PC-9 (cell line): Measurements from ENCODE around the gene TRPM8. TPM values are rescaled to one million over a fixed set of nuclear protein-coding genes. Genes with fewer than 3 reads are reported as not detected.

Experiments used
- BruUV-seq: library from RNA; stranded (reverse); fragments of 400-500 nt; replicated peaks from 2 replicates; lab custom pipeline; 2021; lab: Mats Ljungman, UMichigan
- CTCF ChIA-PET: fragments of 300-600 bp; sonication (Branson Sonifier 250); formaldehyde crosslinking; loops from one replicate; lab custom pipeline; 2022; ENCODE audit warnings: antibody characterized with exemption; lab: Charles Lee
- POLR2A ChIA-PET: fragments of 300-600 bp; sonication (Branson Sonifier 250); formaldehyde crosslinking; loops from one replicate; lab custom pipeline; 2022; ENCODE audit warnings: antibody characterized with exemption; ENCODE audit not compliant: unreplicated experiment; lab: Charles Lee
- DNase-seq, 2 experiments: peaks; one replicate each; pipeline versions ENCODE4 v3.0.0 to v3.0.0-alpha.2; 2015 to 2022; ENCODE audit warnings: mixed read lengths in 1 of 2
- H2AFZ ChIP-seq: fragments of 200-600 bp; sonication (generic); 2 replicates; pipeline ENCODE4 v1.8.1; 2017; ENCODE audit warnings: antibody characterized with exemption
- H3F3A ChIP-seq: fragments of 200-600 bp; sonication (generic); 2 replicates; pipeline ENCODE4 v1.8.1; 2017; ENCODE audit warnings: antibody characterized with exemption, mild to moderate bottlenecking, low read depth; ENCODE audit not compliant: insufficient read depth
- H3K27ac ChIP-seq: fragments of 200-600 bp; sonication (generic); 2 replicates; pipeline ENCODE4 v1.6.1; 2016; ENCODE audit warnings: mixed run types
- H3K27me3 ChIP-seq: fragments of 200-600 bp; sonication (generic); 2 replicates; pipeline ENCODE4 v1.6.1; 2016; ENCODE audit warnings: low read depth, mixed run types; ENCODE audit not compliant: insufficient read depth
- H3K36me3 ChIP-seq: fragments of 200-600 bp; sonication (generic); 2 replicates; pipeline ENCODE4 v1.6.1; 2016; ENCODE audit warnings: low read depth, mixed run types
- H3K4me1 ChIP-seq: fragments of 200-600 bp; sonication (generic); replicated peaks from 2 replicates; pipeline ENCODE4 v1.6.1; 2016; ENCODE audit warnings: mixed run types; ENCODE audit not compliant: insufficient read depth
- H3K4me2 ChIP-seq: fragments of 200-600 bp; sonication (generic); 2 replicates; pipeline ENCODE4 v1.6.1; 2017; ENCODE audit warnings: mixed run types
- H3K4me3 ChIP-seq: fragments of 200-600 bp; sonication (generic); 2 replicates; pipeline ENCODE4 v1.6.1; 2016; ENCODE audit warnings: mixed run types
- H3K79me2 ChIP-seq: fragments of 200-600 bp; sonication (generic); 2 replicates; pipeline ENCODE4 v1.6.1; 2017; ENCODE audit warnings: low read depth, mixed run types
- H3K9me2 ChIP-seq: fragments of 200-600 bp; sonication (generic); 2 replicates; pipeline ENCODE4 v1.8.1; 2017; ENCODE audit warnings: mild to moderate bottlenecking; ENCODE audit not compliant: insufficient read depth
- H3K9me3 ChIP-seq: fragments of 200-600 bp; sonication (generic); 2 replicates; pipeline ENCODE4 v1.8.1; 2016; ENCODE audit warnings: low read depth; ENCODE audit not compliant: insufficient read depth
- H4K20me1 ChIP-seq: fragments of 200-600 bp; sonication (generic); 2 replicates; pipeline ENCODE4 v1.8.1; 2017; ENCODE audit not compliant: insufficient read depth
- CTCF ChIP-seq: fragments of 200-600 bp; sonication (generic); conservative IDR thresholded peaks from 2 replicates; pipeline ENCODE4 v1.6.1; 2017; ENCODE audit warnings: mixed run types, antibody characterized with exemption, mild to moderate bottlenecking, moderate library complexity
- EZH2 ChIP-seq: fragments of 200-600 bp; sonication (generic); IDR thresholded peaks from 2 replicates; pipeline ENCODE4 v1.8.0; 2017; ENCODE audit warnings: antibody characterized with exemption, low read depth
- intact Hi-C: fragments of 100-400 bp; cut with micrococcal nuclease; formaldehyde crosslinking; loops from one replicate; pipeline ENCODE4 v1.10.0; 2022; ENCODE audit not compliant: unreplicated experiment
- total RNA-seq: library from RNA; stranded (reverse); gene quantifications from 2 replicates; pipeline ENCODE4 v1.2.3, GENCODE V29; 2021

The TRPM8 gene
- total RNA-seq, 1 experiment from 2014 or later, result 2.1 TPM

GRCh38 chr2:234014427-234014826, 97.3 kb downstream of the TRPM8 start:
- DNase-seq, result no peak
- CTCF ChIA-PET, result interaction anchor here (0.7 kb wide), 1 partner anchor 200 kb away, joined by 7 read pairs; no protein-coding TSS in a partner anchor
- no peaks in the 10 kb centered on the region for H3F3A ChIP-seq
- no peaks in the 10 kb centered on the region for H3K36me3 ChIP-seq
- TF ChIP-seq CTCF, result no peak
- TF ChIP-seq EZH2, result no peak
- H3K9me3 ChIP-seq, result no peaks in the 10 kb centered on the region
- H3K79me2 ChIP-seq, result no peaks in the 10 kb centered on the region
- no peak overlapping the region for H3K4me3 ChIP-seq
- H4K20me1 ChIP-seq, result 0 out of 2 replicates have a peak, but pooled peaks cover 3% of the 10 kb centered on the region
- no peaks in the 10 kb centered on the region for H3K4me1 ChIP-seq
- BruUV-seq, result no TSS peak
- no peaks in the 10 kb centered on the region for H3K9me2 ChIP-seq
- no peaks in the 10 kb centered on the region for H3K27me3 ChIP-seq
- no peak overlapping the region for H2AFZ ChIP-seq
- intact Hi-C loops, result no loop called here
- no peak overlapping the region for H3K27ac ChIP-seq
- POLR2A ChIA-PET, result no interaction called here
- no peak overlapping the region for H3K4me2 ChIP-seq

DNA sequence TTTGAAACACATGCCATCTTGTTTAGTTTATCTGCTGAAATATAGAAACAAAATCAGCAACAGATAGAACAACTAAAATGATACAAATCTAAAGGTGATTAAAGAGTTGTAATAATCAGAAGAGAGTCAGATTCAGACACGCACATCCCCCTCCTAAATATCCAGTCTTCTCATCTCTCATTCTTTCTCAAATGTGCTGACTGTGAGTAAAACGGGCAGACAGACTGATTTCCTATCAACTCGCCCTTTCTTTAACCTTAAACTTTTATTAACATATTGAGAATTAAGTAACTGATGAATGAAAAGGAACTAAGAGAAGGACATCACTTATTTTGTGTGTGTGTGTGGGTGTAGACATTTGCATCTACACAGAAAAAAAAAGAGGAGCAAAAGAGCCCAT, 98.7 kb downstream of the TRPM8 start:
- Histone ChIP-seq H3K79me2 (no peaks in the 10 kb centered on the region), H4K20me1 (0 out of 2 replicates have a peak, but pooled peaks cover 3% of the 10 kb centered on the region), H3K4me3 (no peak overlapping the region), H3K27ac (no peak overlapping the region), H3K9me2 (no peaks in the 10 kb centered on the region), H3F3A (no peaks in the 10 kb centered on the region), H3K4me1 (no peaks in the 10 kb centered on the region), H3K9me3 (no peaks in the 10 kb centered on the region), H3K4me2 (no peak overlapping the region), H3K27me3 (no peaks in the 10 kb centered on the region), H2AFZ (no peak overlapping the region), H3K36me3 (no peaks in the 10 kb centered on the region)
- ChIA-PET CTCF (no interaction called here), POLR2A (no interaction called here)
- no TSS peak for BruUV-seq
- intact Hi-C loops, result no loop called here
- TF ChIP-seq EZH2 (no peak), CTCF (no peak)
- no peak for DNase-seq

- no peak overlapping the region for H3K27ac ChIP-seq
- H4K20me1 ChIP-seq, result no peaks in the 10 kb centered on the region
- H3K9me3 ChIP-seq, result no peaks in the 10 kb centered on the region
- no peak overlapping the region for H3K4me2 ChIP-seq
- H3K27me3 ChIP-seq, result no peaks in the 10 kb centered on the region
- ChIA-PET CTCF (no interaction called here), POLR2A (no interaction called here)
- no peak overlapping the region for H3K4me3 ChIP-seq
- H3K36me3 ChIP-seq, result no peaks in the 10 kb centered on the region
- H3F3A ChIP-seq, result no peaks in the 10 kb centered on the region
- BruUV-seq, result no TSS peak
- H3K4me1 ChIP-seq, result no peaks in the 10 kb centered on the region
- no peaks in the 10 kb centered on the region for H3K79me2 ChIP-seq
- DNase-seq, result no peak
- TF ChIP-seq EZH2 (no peak), CTCF (no peak)
- H2AFZ ChIP-seq, result no peak overlapping the region
- intact Hi-C loops, result no loop called here
- no peaks in the 10 kb centered on the region for H3K9me2 ChIP-seq
Measured at GRCh38 chr2:234019896-234020295, 102.7 kb downstream of the TRPM8 start.
